Uterus (tissue), 4 donors: ENCODE data around the gene MAGED1. TPM values are rescaled to one million over a fixed set of nuclear protein-coding genes. Genes with fewer than 3 reads are reported as not detected.

Experiments used
- DNase-seq, 2 donors: peaks; one replicate each; pipeline ENCODE4 v3.0.0-alpha.2; 2019 to 2020
- H3K27ac ChIP-seq, 2 donors: fragments of 200-600 bp; sonication (generic); 1 replicate in 1 of 2; 2 replicates in 1 of 2; pipeline ENCODE4 v1.5.1; 2016 to 2018
- H3K27me3 ChIP-seq, 2 donors: fragments of 200-600 bp; sonication (generic); one replicate each; pipeline ENCODE4 v1.5.1; 2018 to 2019; ENCODE audit warnings: control low read depth in 1 of 2
- H3K36me3 ChIP-seq, 2 donors: fragments of 200-600 bp; sonication (generic); one replicate each; pipeline ENCODE4 v1.5.1; 2019; ENCODE audit warnings: control low read depth in 1 of 2
- H3K4me1 ChIP-seq, 2 donors: fragments of 200-600 bp; sonication (generic); one replicate each; pipeline ENCODE4 v1.5.1; 2018 to 2019; ENCODE audit warnings: control low read depth in 1 of 2
- H3K4me3 ChIP-seq, 2 donors: fragments of 200-600 bp; sonication (generic); 1 replicate in 1 of 2; 2 replicates in 1 of 2; pipeline ENCODE4 v1.5.1; 2018 to 2019; ENCODE audit warnings: mild to moderate bottlenecking in 1 of 2
- H3K9me3 ChIP-seq, 2 donors: fragments of 200-600 bp; sonication (generic); one replicate each; pipeline ENCODE4 v1.5.1; 2019; ENCODE audit warnings: control low read depth in 1 of 2
- POLR2A ChIP-seq, 2 donors: fragments of 450-650 bp; IDR thresholded peaks; one replicate each; pipeline ENCODE4 v1.6.1; 2016; ENCODE audit warnings: antibody characterized with exemption in 2 of 2, mild to moderate bottlenecking in 1 of 2, moderate library complexity in 1 of 2
- intact Hi-C: fragments of 100-400 bp; cut with DNase I; formaldehyde crosslinking; loops from one replicate; pipeline ENCODE4 v1.15.1; 2023; ENCODE audit warnings: low total_unique reads
- small RNA-seq: library from RNA; depleted of rRNA; stranded (forward); fragments of <200 nt; gene quantifications from one replicate; pipeline ENCODE3, GENCODE V24; 2016
- total RNA-seq, 4 donors: library from RNA; depleted of rRNA in 3 of 4; stranded (reverse); fragments of >200 nt in 3 of 4; gene quantifications; one replicate each; pipeline versions ENCODE4 v1.1.0 to v1.2.4, GENCODE V29; 2014 to 2023
- TF ChIP-seq, protein P1 (sequence below), 4 experiments: fragments of 200-600 bp in 2 of 4; fragments of 450-650 bp in 2 of 4; sonication (generic) in 2 of 4; IDR thresholded peaks; one replicate each; pipeline ENCODE4 v1.5.1; 2016 to 2019; ENCODE audit warnings: antibody characterized with exemption in 4 of 4, mild to moderate bottlenecking in 2 of 4, moderate library complexity in 1 of 4
- donor health status: DM: yes; HTN: yes; CAD: no.

Gene MAGED1
- total RNA-seq, 4 donors from 2014 or later = 27.9 to 164 (median 55.2) TPM

DNA sequence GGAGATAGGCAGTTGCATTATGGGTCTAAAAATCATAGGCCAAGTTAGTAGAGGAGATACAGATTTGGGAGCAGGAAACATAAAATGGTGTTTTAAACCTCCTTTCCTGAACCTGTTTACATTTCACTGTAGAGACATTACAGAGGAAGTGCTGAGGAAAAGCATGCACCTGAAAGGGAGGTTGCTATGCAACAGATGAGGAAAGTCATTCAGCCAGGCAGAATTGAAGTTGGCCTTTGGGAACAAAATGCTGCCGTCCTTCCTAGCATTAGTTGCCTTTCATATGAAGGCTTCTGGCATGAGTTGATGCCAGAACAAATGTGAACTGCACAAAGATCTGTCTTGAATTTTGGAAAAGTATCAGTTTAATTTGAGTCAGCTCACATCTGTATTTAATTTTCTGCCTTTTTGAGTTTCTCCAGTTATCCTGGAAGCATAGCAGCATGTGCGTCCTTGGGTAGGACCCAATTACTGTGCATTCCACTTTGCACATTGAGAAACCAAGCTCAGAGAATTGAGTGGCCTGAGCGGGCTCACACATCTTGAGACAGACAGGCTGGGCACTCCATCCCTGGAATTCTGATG is 38.2 kb downstream of the MAGED1 start:
- TF ChIP-seq, protein P1, sequence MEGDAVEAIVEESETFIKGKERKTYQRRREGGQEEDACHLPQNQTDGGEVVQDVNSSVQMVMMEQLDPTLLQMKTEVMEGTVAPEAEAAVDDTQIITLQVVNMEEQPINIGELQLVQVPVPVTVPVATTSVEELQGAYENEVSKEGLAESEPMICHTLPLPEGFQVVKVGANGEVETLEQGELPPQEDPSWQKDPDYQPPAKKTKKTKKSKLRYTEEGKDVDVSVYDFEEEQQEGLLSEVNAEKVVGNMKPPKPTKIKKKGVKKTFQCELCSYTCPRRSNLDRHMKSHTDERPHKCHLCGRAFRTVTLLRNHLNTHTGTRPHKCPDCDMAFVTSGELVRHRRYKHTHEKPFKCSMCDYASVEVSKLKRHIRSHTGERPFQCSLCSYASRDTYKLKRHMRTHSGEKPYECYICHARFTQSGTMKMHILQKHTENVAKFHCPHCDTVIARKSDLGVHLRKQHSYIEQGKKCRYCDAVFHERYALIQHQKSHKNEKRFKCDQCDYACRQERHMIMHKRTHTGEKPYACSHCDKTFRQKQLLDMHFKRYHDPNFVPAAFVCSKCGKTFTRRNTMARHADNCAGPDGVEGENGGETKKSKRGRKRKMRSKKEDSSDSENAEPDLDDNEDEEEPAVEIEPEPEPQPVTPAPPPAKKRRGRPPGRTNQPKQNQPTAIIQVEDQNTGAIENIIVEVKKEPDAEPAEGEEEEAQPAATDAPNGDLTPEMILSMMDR (IDR thresholded peaks at IDR 0.05) = no peak
- no peak for TF ChIP-seq POLR2A (IDR thresholded peaks at IDR 0.05)
- H3K27me3 ChIP-seq = peaks cover 0 to 9% of the 10 kb centered on the region in 2 donors
- intact Hi-C loops = no loop called here

More for the DNA sequence above, 38.2 kb downstream of the MAGED1 start:
- DNase-seq = no peak
- Histone ChIP-seq H3K4me3 (no peak overlapping the region), H3K36me3 (no peaks in the 10 kb centered on the region), H3K27ac (no peak overlapping the region), H3K9me3 (no peaks in the 10 kb centered on the region), H3K4me1 (no peaks in the 10 kb centered on the region)

Small RNA genes lying within 50 kb of the gene (small RNA-seq; reads per million reads assigned to genes)
- not detected for gene AL929410.2
- not detected for gene RNU6-504P

Other genes with a start within 250 kb of the MAGED1 start
- not detected for gene CENPVL2, start 210.8 kb upstream of the MAGED1 start, total RNA-seq
- gene CENPVL1, start 183.1 kb upstream of the MAGED1 start, total RNA-seq = not detected
- 10 to 100 TPM in 2 of 4 donors, 1 to 10 TPM in 1, under 1 TPM in 1; 0.26 to 19.7 (median 7.3) TPM for gene GSPT2, start 150.2 kb upstream of the MAGED1 start, total RNA-seq
- gene MAGED4B, start 175.6 kb downstream of the MAGED1 start, total RNA-seq = 10 to 100 TPM in 3 of 4 donors, 1 to 10 TPM in 1; 1.8 to 31.2 (median 19.5) TPM